Measurements from ENCODE around the gene NCOA7. TPM values are rescaled to one million over a fixed set of nuclear protein-coding genes. Genes with fewer than 3 reads are reported as not detected.

Gene NCOA7
- total RNA-seq, 1 experiment from 2014 or later = 14.4 TPM

GRCh38 chr6:125886914-125887313 is 96.2 kb downstream of the NCOA7 start (continued):
- TF ChIP-seq ZSCAN18 (CRISPR knock-in tag; IDR thresholded peaks at IDR 0.05) = no peak

GRCh38 chr6:125887372-125887771 is 96.6 kb downstream of the NCOA7 start:
- Mint-ChIP-seq H3K27ac (no peak overlapping the region), H3K9me3 (no peaks in the 10 kb centered on the region), H3K27me3 (ENCODE audit: low read depth) (no peaks in the 10 kb centered on the region), H3K36me3 (peaks cover 3% of the 10 kb centered on the region; the same call in 1 of the 2 replicates), H3K4me3 (no peak overlapping the region), H3K4me1 (peaks cover 6% of the 10 kb centered on the region; the same call in 1 of the 2 replicates)
- ATAC-seq (no peak), DNase-seq (ENCODE audit: low spot score) (no peak)
- ChIA-PET CTCF (interaction anchor here (2.8 kb wide), 1 partner anchor 12 kb away, joined by 33 read pairs; no protein-coding TSS in a partner anchor), POLR2A (no interaction called here)
- TF ChIP-seq FOXJ3 (CRISPR knock-in tag; IDR thresholded peaks at IDR 0.05; ENCODE audit: borderline replicate concordance) (no peak), GABPB1 (CRISPR knock-in tag; IDR thresholded peaks at IDR 0.05) (no peak), FOXP1 (CRISPR knock-in tag; IDR thresholded peaks at IDR 0.05; ENCODE audit: borderline replicate concordance) (no peak), IRF2 (CRISPR knock-in tag; IDR thresholded peaks at IDR 0.05; ENCODE audit: borderline replicate concordance, low read depth) (no peak), ZNF281 (CRISPR knock-in tag; IDR thresholded peaks at IDR 0.05) (no peak), E2F1 (CRISPR knock-in tag; IDR thresholded peaks at IDR 0.05) (no peak), ZNF121 (CRISPR knock-in tag; IDR thresholded peaks at IDR 0.05) (no peak), TEAD1 (CRISPR knock-in tag; IDR thresholded peaks at IDR 0.05) (no peak), ATF2 (CRISPR knock-in tag; IDR thresholded peaks at IDR 0.05; ENCODE audit: borderline replicate concordance, low read depth) (no peak), EMX1 (CRISPR knock-in tag; IDR thresholded peaks at IDR 0.05) (no peak), JUN (CRISPR knock-in tag; IDR thresholded peaks at IDR 0.05) (no peak), ZNF232 (CRISPR knock-in tag; IDR thresholded peaks at IDR 0.05) (no peak), NFATC4 (CRISPR knock-in tag; IDR thresholded peaks at IDR 0.05) (no peak), ZNF423 (CRISPR knock-in tag; IDR thresholded peaks at IDR 0.05) (no peak), GRHL2 (CRISPR knock-in tag; IDR thresholded peaks at IDR 0.05; ENCODE audit: insufficient replicate concordance, severe bottlenecking) (no peak)
- TF ChIP-seq, protein P1, sequence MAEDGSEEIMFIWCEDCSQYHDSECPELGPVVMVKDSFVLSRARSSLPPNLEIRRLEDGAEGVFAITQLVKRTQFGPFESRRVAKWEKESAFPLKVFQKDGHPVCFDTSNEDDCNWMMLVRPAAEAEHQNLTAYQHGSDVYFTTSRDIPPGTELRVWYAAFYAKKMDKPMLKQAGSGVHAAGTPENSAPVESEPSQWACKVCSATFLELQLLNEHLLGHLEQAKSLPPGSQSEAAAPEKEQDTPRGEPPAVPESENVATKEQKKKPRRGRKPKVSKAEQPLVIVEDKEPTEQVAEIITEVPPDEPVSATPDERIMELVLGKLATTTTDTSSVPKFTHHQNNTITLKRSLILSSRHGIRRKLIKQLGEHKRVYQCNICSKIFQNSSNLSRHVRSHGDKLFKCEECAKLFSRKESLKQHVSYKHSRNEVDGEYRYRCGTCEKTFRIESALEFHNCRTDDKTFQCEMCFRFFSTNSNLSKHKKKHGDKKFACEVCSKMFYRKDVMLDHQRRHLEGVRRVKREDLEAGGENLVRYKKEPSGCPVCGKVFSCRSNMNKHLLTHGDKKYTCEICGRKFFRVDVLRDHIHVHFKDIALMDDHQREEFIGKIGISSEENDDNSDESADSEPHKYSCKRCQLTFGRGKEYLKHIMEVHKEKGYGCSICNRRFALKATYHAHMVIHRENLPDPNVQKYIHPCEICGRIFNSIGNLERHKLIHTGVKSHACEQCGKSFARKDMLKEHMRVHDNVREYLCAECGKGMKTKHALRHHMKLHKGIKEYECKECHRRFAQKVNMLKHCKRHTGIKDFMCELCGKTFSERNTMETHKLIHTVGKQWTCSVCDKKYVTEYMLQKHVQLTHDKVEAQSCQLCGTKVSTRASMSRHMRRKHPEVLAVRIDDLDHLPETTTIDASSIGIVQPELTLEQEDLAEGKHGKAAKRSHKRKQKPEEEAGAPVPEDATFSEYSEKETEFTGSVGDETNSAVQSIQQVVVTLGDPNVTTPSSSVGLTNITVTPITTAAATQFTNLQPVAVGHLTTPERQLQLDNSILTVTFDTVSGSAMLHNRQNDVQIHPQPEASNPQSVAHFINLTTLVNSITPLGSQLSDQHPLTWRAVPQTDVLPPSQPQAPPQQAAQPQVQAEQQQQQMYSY (CRISPR knock-in tag; IDR thresholded peaks at IDR 0.05) = no peak
- TF ChIP-seq, protein P2, sequence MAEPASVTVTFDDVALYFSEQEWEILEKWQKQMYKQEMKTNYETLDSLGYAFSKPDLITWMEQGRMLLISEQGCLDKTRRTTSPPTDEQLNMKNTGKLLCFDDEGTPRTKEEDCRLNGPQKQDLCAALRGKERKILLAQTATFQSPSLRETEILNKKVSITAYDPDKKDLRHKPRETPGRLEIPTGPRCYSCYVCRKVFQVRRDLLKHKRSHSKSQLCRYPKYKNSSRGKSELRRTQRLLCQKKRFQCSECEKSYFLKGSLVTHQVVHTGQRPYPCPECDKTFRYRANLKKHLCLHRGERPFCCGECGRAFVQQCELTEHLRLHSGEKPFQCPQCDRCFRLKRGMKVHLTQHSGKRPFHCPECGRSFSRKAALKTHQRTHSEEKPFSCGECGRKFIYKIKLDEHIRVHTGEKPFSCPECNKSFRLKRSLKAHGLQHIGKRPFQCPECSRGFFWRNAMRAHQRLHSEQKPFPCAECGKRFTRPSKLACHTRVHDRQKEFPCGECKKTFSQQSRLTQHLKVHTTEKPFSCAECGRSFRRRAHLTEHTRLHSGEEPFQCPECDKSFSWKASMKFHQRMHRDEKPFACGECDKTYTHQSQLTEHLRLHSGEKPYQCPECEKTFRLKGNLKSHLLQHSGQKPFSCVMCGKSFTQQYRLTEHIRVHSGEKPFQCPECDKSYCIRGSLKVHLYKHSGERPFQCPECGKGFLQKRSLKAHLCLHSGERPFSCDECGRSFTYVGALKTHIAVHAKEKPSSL (CRISPR knock-in tag; conservative IDR thresholded peaks at IDR 0.05) = no peak
- TF ChIP-seq, protein P3, sequence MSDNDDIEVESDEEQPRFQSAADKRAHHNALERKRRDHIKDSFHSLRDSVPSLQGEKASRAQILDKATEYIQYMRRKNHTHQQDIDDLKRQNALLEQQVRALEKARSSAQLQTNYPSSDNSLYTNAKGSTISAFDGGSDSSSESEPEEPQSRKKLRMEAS (CRISPR knock-in tag; IDR thresholded peaks at IDR 0.05) = no peak
- TF ChIP-seq, protein P4, sequence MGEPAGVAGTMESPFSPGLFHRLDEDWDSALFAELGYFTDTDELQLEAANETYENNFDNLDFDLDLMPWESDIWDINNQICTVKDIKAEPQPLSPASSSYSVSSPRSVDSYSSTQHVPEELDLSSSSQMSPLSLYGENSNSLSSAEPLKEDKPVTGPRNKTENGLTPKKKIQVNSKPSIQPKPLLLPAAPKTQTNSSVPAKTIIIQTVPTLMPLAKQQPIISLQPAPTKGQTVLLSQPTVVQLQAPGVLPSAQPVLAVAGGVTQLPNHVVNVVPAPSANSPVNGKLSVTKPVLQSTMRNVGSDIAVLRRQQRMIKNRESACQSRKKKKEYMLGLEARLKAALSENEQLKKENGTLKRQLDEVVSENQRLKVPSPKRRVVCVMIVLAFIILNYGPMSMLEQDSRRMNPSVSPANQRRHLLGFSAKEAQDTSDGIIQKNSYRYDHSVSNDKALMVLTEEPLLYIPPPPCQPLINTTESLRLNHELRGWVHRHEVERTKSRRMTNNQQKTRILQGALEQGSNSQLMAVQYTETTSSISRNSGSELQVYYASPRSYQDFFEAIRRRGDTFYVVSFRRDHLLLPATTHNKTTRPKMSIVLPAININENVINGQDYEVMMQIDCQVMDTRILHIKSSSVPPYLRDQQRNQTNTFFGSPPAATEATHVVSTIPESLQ (CRISPR knock-in tag; IDR thresholded peaks at IDR 0.05) = no peak
